HG03571 (cell line): ENCODE data around the gene NOP14.
"Not testable (repeated sequence)": the region's sequence is repeated elsewhere in the genome, so short reads cannot be mapped to it uniquely, and the experiment has no call there.

ENCODE experiments used
- ATAC-seq: cut with Tn5 transposase; IDR thresholded peaks from one replicate; pipeline ENCODE4 v1.9.1; 2021; ENCODE audit not compliant: unreplicated experiment

Gene NOP14

GRCh38 chr4:2918300-2918699, 44.9 kb downstream of the NOP14 start:
- ATAC-seq = not testable (repeated sequence)

DNA sequence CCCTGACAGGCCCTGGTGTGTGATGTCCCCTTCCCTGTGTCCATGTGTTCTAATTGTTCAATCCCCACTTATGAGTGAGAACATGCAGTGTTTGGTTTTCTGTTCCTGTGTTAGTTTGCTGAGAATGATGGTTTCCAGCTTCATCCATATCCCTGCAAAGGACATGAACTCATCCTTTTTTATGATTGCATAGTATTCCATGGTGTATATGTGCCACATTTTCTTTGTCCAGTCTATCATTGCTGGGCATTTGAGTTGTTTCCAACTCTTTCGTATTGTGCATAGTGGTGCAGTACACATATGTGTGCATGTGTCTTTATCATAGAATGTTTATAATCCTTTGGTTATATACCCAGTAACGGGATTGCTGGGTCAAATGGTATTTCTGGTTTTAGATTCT, 46.5 kb downstream of the NOP14 start:
- ATAC-seq = not testable (repeated sequence)

DNA sequence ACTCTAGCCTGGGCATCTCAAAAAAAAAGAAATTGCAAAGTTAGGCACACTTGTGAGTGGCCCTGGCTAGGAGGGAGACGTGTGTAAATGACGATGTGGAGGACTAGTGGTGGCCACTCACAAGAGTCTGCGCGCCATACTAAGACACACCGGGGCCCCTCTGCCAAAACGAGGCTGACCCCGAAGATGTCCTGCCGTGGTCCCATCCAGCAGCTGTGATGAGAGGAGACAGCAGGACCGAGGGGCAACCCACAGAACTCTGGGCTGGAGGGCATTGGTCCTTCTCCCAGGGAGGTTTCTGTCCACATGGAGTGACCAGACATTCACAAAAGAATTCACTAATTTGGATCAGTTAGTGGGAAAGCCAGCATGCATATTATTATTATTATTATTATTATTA, 47.4 kb downstream of the NOP14 start:
- no peak for ATAC-seq

DNA sequence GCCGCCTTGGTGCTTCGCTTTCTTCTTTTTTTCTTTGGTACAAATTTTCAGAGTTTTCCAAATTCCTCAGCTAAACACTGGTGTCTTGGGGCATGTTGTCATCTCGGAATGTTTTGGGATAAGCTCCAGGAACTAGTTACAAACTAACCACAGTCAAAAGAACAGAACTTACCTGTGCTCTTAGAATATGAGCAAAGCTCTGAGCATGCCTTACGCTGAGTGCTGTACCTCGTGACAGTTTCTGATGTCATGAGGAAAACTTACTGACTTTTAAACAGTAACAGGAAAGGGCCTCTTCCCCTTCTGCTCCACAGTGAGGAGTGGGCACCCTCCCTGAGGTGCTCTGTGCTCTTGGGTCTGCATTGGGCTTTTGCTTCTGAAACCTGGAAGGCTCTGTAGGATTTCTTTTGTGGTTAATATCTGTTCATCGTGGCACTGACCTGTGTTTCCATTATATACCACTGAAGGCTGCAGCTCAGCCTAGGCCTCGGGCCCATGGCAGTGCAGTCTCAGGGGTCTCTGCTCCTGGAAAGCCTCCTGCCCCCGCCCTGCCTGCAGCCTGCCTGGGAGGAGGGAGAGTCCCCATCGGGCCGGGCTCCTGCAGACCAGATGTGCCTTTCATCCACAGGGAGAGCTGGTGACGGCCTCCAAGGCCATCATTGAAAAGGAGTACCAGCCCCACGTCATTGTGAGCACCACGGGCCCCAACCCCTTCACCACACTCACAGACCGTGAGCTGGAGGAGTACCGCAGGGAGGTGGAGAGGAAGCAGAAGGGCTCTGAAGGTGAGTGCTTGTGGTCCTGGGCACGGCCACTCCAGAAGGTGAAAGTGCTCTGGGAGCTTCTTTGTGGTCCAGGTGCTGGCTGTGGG, 48.7 kb downstream of the NOP14 start:
- ATAC-seq = no peak

DNA sequence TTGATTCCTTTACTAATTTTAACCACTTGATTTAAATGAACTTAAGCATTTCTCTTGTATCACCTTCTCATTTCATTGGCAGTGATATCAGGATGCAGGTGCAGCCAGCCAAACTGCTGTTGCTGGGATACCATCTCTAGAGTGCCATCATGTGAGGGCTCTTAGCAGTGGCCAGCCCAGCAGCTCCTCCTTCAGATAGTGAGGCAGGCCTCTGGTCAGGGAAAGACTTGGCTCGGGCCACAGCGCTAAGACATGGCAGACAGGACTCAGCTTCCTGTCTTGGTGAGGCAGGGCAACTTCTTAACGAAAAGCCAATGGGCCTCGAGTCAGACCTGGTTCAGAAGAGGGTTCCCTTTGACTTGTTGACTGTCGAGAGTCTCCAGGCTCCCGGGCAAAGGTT, 50.0 kb downstream of the NOP14 start:
- no peak for ATAC-seq

DNA sequence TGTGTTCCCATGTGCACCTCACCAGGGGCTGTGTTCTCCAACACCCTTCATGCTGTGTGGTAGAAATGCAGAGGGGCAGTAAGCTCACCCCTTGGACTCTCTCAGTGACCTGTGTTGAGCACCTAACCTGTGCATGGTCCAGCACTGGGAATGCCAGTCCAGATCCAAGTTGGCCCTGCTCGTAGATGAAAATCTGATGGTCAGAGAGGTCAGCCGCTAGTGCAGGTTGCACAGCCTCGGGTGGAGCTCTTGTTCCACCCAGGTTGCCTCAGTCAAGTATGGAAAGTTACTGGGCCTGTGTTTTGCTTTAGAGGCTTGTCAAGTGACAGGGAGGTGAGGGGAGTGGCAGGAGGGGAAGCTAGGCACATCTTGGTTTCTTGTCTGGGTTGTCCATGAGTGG, 51.3 kb downstream of the NOP14 start:
- no peak for ATAC-seq

- ATAC-seq = no peak
Observed at GRCh38 chr4:2910409-2910808, 52.8 kb downstream of the NOP14 start.

GRCh38 chr4:2909583-2909982, 53.6 kb downstream of the NOP14 start:
- no peak for ATAC-seq

DNA sequence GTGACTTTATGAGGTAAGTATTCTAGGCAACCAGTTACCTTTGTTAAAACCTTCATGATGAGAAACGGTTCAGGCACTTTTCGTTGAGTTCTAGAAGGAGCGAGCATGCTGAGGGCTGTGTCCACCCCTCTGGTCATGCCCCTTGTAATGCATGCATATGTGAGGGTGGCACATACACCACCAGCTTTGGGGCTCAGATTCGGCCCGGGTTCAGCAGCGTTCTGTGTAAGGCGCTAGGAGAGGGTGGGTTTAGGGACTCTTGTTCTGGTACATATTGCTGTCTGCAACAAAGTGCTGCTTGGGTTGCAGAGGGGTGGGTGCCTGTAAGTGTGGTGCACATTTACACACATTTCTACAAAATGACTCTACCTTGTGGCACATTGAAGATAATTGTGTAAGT, 54.5 kb downstream of the NOP14 start:
- no peak for ATAC-seq

GRCh38 chr4:2907706-2908293, 55.4 kb downstream of the NOP14 start:
- no peak for ATAC-seq

DNA sequence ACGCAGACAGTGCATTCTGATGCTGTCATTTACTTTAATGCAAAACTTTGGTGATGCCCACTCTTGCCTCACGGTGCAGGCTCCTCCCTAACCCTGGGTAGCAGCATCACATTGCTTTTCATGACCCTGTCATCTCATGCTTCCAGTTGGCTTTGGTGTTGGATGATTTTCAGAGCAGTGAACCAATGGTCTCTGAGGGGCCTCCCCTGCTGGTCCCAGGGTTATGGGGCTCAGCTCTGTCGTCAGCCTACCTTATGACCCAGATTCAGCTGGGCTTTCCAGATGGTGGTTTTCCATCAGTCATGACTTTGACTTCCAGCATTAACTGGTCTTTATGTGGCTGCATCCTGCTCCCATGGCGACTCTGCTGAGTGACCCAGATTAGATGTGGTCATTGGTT, 56.0 kb downstream of the NOP14 start:
- no peak for ATAC-seq

GRCh38 chr4:2906218-2906617, 57.0 kb downstream of the NOP14 start:
- no peak for ATAC-seq

GRCh38 chr4:2905544-2905943, 57.7 kb downstream of the NOP14 start:
- ATAC-seq = no peak

- no peak for ATAC-seq
Observed at GRCh38 chr4:2902126-2902525, 61.1 kb downstream of the NOP14 start.

GRCh38 chr4:2901186-2901585, 62.0 kb downstream of the NOP14 start:
- ATAC-seq = no peak

GRCh38 chr4:2900741-2901140, 62.5 kb downstream of the NOP14 start:
- no peak for ATAC-seq

- no peak for ATAC-seq
Observed at GRCh38 chr4:2898001-2898400, 65.2 kb downstream of the NOP14 start.

DNA sequence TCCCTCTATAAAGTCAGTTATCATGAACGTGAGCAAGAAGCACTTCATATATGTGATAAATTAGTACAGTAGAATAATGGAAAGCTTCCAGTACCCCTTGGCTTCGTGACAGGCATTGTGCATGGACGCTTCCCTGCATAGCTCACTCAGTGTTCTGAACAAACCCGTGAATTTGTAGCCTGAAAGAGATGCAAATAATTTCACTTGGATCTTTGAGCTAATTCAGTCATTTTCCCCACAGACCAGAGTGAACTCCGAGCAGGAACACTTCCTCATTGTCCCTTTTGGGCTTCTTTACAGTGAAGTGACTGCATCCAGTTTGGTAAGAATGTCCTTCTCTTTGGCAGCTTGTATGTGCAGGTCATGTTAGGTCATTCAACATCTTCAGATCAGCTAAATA, 69.4 kb downstream of the NOP14 start:
- no peak for ATAC-seq

DNA sequence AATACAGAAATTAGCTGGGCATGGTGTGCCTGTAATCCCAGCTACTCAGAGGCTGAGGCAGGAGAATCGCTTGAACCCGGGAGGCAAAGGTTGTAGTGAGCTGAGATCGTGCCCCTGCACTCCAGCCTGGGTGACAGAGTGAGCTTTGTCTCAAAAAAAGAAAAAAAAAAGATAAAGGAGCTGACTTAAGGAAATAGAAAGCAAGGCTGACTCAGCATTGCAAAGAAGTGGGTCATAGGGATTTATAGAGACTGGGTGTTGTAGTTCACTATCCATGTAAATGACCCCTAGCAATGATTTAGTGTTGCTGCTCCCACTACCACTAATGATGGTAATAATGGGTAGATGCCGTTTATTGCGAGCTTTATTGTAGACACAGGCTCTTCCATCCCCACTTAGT, 71.9 kb downstream of the NOP14 start:
- no peak for ATAC-seq

DNA sequence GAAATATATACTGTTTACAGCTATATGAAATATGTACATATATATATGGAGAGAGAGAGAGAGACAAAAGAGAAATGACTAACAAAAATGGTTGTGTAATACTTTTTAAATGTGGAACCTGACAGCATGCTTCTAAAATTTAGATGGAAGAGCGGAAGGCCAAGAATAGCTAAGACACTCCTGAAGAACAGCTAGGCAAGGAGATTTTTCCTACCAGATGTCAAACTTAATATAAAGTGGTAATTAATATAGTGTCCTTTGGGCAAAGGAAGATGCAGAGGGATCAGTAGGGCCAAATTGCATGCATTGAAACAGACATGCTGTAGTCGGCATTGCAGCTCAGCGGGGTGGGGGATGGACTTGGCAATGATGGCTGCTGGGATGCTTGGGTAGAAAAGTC, 74.3 kb downstream of the NOP14 start:
- no peak for ATAC-seq
